Measurements from ENCODE around the gene CDH23. TPM values are rescaled to one million over a fixed set of nuclear protein-coding genes. Genes with fewer than 3 reads are reported as not detected.
A peak's percentile ranks its signal among the peaks of the same experiment; 100 is the strongest.

The CDH23 gene
- total and polyA plus RNA-seq, 9 of the 15 experiments (the other 6 are each of a cell fraction or from before 2014, with no cell fraction given), result 0.18 to 1.2 (median 0.47) TPM

DNA sequence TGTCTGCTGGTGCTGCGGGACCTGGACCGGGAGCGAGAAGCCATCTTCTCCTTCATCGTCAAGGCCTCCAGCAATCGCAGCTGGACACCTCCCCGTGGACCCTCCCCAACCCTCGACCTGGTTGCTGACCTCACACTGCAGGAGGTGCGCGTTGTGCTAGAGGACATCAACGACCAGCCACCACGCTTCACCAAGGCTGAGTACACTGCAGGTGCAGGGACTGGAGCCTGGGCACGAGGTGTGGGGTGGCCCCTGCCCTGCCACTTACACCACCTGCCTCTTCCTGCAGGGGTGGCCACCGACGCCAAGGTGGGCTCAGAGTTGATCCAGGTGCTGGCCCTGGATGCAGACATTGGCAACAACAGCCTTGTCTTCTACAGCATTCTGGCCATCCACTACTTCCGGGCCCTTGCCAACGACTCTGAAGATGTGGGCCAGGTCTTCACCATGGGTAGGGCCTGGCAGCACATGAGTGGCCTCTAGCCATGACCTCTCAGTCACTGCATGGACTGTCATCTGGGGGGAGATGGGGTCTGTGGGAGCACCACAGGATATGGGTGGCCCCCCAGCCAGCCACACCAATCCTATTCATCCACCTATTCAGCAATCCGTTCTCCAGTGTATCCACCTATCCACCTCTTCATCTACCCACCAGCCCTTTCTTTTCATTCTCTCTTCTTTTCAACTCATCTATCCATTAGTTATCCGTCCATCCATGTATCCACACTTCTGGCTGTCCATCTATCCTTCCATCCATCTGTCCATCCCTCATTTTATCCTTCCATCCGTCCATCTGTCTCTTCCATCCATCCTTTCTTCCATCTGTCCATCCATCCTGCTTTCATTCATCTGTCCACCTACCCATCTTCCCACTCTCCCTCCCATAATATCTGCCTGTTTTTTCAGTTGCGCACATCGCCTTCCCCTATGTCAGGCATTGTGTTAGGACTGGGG is 411.1 kb downstream of the CDH23 start:
- ATAC-seq, result no peak
- Histone ChIP-seq H4K20me1 (replicated peaks; ENCODE audit: control insufficient read depth, insufficient read depth, low read length) (peaks cover 5% of the 10 kb centered on the region; the same call in 1 of the 2 replicates), H3K4me1 (replicated peaks in 1 of 2; ENCODE audit: control insufficient read depth in 2 of 2, insufficient read depth in 2 of 2, low read length in 2 of 2) (peaks cover 15 to 54% of the 10 kb centered on the region in 2 experiments), H3K27me3 (ENCODE audit: control insufficient read depth in 2 of 2, insufficient read depth in 2 of 2, low read length in 2 of 2) (no peaks in the 10 kb centered on the region), H3K9me1 (ENCODE audit: control insufficient read depth, insufficient read depth, low read length) (peaks cover 3% of the 10 kb centered on the region), H3K9ac (ENCODE audit: insufficient read depth in 1 of 2, low read depth in 2 of 2, low read length in 2 of 2) (peak overlapping the region in 1 of 2 experiments; percentile 50; a peak in 1 of 4 replicates), H3K27ac (ENCODE audit: extremely low read depth, low read depth, low read length) (no peak overlapping the region), H3K36me3 (ENCODE audit: control insufficient read depth, insufficient read depth, low read length) (no peaks in the 10 kb centered on the region), H3K4me2 (ENCODE audit: insufficient read depth, low read length) (no peak overlapping the region), H2AFZ (ENCODE audit: low read depth, low read length) (no peak overlapping the region), H3K79me2 (ENCODE audit: control insufficient read depth, insufficient read depth, low read length) (no peaks in the 10 kb centered on the region), H3K9me3 (replicated peaks; ENCODE audit: control insufficient read depth, insufficient read depth, low read depth, low read length) (no peaks in the 10 kb centered on the region; the same call in 1 of the 2 replicates), H3K4me3 (no peak overlapping the region)
- WGBS (ENCODE audit: insufficient coverage, low coverage, missing lambda C conversion rate), result 55% methylated on average over 18 of the region's 21 CpGs
- ChIA-PET CTCF (ENCODE audit: low intra/inter-chr PET ratio) (no interaction called here), POLR2A (interaction anchor here (0.6 to 0.7 kb wide), 2 partner anchors 83 to 465 kb away, joined by 3 to 4 read pairs; no protein-coding TSS in a partner anchor)
- DNase-seq (ENCODE audit: extremely low read depth in 1 of 4, low spot score in 3 of 4), result no peak
- BruUV-seq (replicated peaks), result no TSS peak
- in situ Hi-C loops (cut with MboI) (no loop called here), intact Hi-C loops (cut with micrococcal nuclease) (no loop called here)
- TF ChIP-seq EHMT2 (IDR thresholded peaks at IDR 0.05) (0 out of 2 replicates have a peak, but pooled peaks have one; percentile 16), SIN3A (IDR thresholded peaks at IDR 0.05; ENCODE audit: borderline replicate concordance in 2 of 2, control insufficient read depth in 1 of 2, low read depth in 2 of 2, low read length in 2 of 2) (no peak), RBBP5 (IDR thresholded peaks at IDR 0.05; ENCODE audit: borderline replicate concordance, insufficient read depth, low read length, poor library complexity, severe bottlenecking) (no peak), HDAC1 (IDR thresholded peaks at IDR 0.05) (0 out of 4 replicates have a peak, but pooled peaks of 1 of the 2 experiments have one; percentile 21), NR3C1 (CRISPR knock-in tag; IDR thresholded peaks at IDR 0.05) (no peak)
- TF ChIP-seq, protein P1, sequence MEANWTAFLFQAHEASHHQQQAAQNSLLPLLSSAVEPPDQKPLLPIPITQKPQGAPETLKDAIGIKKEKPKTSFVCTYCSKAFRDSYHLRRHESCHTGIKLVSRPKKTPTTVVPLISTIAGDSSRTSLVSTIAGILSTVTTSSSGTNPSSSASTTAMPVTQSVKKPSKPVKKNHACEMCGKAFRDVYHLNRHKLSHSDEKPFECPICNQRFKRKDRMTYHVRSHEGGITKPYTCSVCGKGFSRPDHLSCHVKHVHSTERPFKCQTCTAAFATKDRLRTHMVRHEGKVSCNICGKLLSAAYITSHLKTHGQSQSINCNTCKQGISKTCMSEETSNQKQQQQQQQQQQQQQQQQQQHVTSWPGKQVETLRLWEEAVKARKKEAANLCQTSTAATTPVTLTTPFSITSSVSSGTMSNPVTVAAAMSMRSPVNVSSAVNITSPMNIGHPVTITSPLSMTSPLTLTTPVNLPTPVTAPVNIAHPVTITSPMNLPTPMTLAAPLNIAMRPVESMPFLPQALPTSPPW (CRISPR knock-in tag; IDR thresholded peaks at IDR 0.05), result no peak
- FAIRE-seq, result no peak
